T-helper 1 cell treated with Interleukin-12 subunit alpha and Interleukin-12 subunit beta and Interleukin-4 antibody, amounts not matched to agents 30 μg/mL and 1 μg/mL, for 36 hours (primary cell): ENCODE results near the gene B3GALT4.

ENCODE experiments used
- H3K27ac Mint-ChIP-seq: one replicate; pipeline ENCODE4 v1.8.0; 2021; ENCODE audit warnings: mild to moderate bottlenecking, mixed read lengths
- H3K27me3 Mint-ChIP-seq: one replicate; pipeline ENCODE4 v1.8.0; 2021; ENCODE audit warnings: low read depth, mixed read lengths
- H3K36me3 Mint-ChIP-seq: one replicate; pipeline ENCODE4 v1.8.0; 2021; ENCODE audit warnings: low read depth, mixed read lengths
- H3K4me1 Mint-ChIP-seq: one replicate; pipeline ENCODE4 v1.8.0; 2021; ENCODE audit warnings: low read depth, mixed read lengths
- H3K4me3 Mint-ChIP-seq: one replicate; pipeline ENCODE4 v1.8.0; 2021; ENCODE audit warnings: mild to moderate bottlenecking, moderate library complexity, mixed read lengths
- H3K9me3 Mint-ChIP-seq: one replicate; pipeline ENCODE4 v1.8.0; 2021; ENCODE audit warnings: mixed read lengths

B3GALT4 gene

DNA sequence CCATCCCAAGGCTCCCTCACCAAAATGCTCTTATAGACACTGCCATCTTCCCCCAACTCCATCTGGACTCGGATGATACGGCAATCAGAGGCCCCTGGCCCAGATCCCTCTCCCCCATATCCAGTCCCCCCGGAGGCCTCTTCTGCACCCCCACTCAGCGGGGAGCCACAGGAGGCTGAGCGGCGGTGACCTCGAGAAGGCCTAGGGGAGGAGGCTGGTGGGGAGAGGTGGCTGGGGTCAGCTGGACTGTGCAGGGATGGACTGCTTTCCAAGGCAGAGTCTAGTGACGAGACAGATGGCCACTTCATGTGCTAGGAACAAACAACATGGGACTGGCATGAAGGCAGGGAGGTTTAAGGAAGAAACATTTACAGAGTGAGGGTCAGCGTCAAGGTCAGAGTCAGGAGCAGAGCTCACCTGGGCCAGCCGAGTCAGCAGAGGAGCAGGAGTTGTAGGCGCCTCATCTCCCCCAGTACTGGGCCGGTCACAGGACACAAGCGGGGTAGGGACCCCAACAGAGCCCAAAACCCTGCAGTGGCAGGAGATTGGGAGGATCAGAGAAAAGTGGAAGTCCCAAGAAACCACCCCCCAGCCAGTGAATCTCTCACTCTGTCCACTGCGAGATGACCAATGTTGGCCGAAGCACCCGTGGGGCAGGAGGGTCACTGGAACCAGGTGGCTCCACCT lies 16.2 kb downstream of the B3GALT4 start:
- Mint-ChIP-seq H3K27me3 (no peaks in the 10 kb centered on the region), H3K9me3 (no peaks in the 10 kb centered on the region), H3K4me1 (peaks cover 32% of the 10 kb centered on the region), H3K36me3 (peaks cover 30% of the 10 kb centered on the region), H3K4me3 (no peak overlapping the region), H3K27ac (no peak overlapping the region)

DNA sequence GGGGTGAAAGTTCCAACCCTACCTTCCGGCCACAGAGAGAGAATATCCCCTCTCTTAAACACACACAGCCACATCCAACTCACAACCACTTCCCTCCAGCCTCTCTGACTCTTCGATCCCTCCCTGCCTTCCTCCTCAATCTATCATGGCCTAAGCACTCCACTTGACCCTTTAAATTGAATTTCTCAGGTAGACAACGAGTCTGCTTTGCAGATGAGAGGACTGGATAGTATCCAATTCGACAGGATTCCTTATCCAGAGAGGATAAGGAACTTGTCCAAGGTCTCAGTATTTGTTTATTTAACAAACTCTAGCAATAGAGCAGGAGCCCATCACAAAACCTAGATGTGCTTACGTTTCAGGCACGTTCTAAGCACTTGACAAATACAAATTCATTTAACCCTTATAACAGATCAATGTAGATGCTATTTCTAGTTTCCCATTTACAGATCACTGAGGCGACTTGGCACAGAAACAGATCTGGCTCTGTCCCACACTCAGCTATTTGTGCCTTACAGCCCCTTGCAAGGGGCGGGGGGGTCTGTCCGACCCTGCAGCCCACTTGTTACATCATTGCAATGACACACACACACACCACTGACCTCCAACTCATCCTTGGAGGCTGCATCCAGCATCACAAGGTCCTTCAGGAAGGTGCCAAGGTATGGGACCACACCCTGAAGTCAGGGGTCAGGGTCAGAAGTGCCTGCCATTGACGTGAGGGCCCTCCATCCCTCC lies 17.3 kb downstream of the B3GALT4 start:
- Mint-ChIP-seq H3K4me3 (no peak overlapping the region), H3K27me3 (no peaks in the 10 kb centered on the region), H3K9me3 (no peaks in the 10 kb centered on the region), H3K27ac (peak overlapping the region; percentile 44), H3K36me3 (peaks cover 29% of the 10 kb centered on the region), H3K4me1 (peaks cover 27% of the 10 kb centered on the region)

DNA sequence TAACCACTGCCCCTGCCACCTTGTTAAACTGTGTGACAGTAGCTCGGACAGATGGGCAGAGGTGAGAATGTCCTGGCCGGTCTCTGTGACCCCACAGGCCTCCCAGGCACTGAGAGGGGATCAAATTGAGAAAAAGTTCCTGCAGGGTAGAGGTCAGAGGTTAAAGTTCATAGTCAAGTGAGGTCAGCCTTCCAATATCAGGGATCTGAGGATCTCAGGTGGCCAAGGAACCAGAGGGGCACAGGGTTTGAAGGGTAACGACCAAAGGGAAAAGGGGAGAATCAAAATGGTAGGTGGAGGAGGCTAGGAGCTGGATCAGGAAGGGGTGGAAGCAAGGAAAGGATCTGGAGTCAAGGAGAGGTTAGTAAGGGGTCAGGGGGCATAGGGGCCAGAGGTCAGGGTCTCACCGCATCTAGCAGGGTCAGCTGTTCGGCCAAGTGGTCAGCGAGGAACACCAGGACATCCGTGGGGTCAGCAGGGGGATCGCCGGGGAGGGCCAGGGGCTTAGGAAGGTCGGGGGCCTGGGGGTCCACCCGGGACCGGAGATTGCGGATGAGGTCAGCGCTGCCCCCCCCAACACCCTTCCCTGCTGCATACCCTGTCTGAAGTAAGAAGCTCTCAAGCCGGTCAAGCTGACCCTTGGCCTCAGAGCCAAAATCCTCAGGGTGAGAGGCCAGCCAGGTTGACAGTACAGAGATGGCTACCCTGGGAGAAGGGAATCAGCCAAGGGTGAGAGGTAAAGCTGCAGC lies 18.9 kb downstream of the B3GALT4 start:
- Mint-ChIP-seq H3K27me3 (no peaks in the 10 kb centered on the region), H3K27ac (peak overlapping the region; percentile 49), H3K4me3 (peak overlapping the region; percentile 64), H3K9me3 (no peaks in the 10 kb centered on the region), H3K36me3 (peaks cover 37% of the 10 kb centered on the region), H3K4me1 (peaks cover 26% of the 10 kb centered on the region)

DNA sequence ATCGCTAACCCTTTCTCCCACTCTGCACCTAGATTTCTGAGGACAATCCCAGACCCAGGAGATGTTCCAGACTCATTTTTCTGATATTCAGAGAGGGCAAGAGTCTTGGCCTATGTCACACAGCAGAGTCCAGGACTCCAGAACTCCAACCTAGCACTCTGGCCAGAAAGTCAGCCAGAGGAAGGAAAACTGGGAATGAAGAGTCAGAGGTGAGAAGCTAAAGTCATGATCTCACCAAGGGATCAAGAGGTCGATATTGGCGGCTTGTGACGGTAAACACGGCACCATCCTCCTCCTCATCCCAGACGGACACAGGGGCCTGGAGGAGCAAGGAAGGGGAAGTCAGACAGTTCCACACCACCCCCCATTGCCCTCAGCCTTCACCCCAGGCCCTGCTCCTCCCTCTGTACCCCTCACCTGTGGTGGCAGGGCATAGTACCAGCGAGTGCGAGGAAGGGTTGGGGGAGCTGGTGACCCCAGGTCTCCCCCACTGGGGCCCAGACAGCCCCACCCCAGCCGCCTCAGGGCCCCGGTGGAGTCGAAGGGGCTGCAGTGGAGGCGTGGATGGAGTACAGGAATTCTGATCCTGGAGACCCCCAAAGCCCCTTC lies 20.0 kb downstream of the B3GALT4 start:
- Mint-ChIP-seq H3K27ac (peak overlapping the region; percentile 55), H3K4me1 (peaks cover 28% of the 10 kb centered on the region), H3K9me3 (no peaks in the 10 kb centered on the region), H3K27me3 (no peaks in the 10 kb centered on the region), H3K4me3 (peak overlapping the region; percentile 65), H3K36me3 (peaks cover 37% of the 10 kb centered on the region)

DNA sequence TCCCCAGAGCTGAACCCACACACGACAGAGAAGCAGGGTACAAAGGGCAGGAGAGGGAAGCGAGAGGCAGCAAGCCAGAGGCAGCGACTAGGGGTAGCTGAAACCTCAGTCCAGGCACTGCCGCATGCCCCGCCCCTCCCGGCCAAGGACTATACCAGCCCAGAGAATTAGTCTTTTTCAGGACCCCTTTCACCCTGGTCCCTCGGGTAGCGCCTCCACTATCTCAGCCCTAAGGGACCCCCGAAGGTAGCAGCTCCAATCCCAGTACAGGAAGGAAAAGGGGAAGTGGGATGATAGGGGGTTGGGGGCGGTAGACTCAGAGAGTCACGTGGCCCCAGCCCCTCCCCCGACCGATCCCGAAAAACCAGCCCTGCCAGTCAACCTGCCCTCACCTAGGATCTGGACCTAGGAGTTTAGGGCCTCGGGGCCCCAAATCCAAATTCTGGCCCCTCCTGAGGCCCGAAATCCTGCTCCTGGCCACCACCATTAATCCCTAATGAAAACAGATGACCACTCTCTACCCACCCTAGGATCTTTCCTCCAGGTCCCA lies 20.6 kb downstream of the B3GALT4 start:
- Mint-ChIP-seq H3K9me3 (no peaks in the 10 kb centered on the region), H3K27me3 (no peaks in the 10 kb centered on the region), H3K36me3 (peaks cover 39% of the 10 kb centered on the region), H3K4me3 (peak overlapping the region; percentile 51), H3K4me1 (peaks cover 28% of the 10 kb centered on the region), H3K27ac (peak overlapping the region; percentile 49)

DNA sequence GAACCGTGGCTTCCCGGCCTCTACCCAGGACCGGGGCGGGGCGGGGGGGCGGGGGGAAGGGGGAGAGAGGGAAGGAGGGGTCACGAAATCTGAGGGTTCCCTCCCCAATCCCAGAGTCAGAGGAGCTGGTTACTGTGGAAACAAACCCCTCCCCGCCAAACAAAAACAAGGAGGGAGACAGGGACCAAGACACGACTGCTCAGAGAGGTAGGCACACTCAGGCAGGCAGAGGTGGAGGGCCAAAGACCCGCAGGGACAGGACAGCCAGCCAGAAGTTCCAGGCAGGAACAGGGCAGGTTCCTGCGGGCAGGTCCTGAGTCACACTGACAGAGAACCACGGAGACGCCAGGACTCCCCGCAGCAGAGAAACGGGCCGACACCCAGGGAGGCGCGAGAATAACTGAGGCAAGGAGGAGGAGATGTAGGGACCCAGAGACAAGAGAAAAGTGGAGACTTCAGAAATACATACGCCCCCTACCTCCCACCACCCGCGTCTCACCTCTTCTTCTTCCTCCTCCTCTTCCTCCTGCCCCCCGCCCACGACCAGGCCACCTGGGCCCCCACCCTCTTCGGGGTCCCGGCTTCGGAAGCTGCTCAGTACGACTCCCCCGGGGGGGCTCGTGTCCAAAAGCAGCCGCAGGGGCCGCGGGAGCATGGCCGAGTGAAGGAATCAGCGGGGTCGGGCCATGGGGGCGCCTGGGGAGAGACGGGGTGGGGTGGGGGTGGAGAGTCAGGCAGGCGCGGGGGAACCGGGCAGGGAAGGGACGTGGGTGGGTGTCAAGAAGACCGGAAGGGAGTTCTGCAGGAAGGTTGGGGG lies 21.2 kb downstream of the B3GALT4 start:
- Mint-ChIP-seq H3K4me1 (peaks cover 28% of the 10 kb centered on the region), H3K4me3 (peak overlapping the region; percentile 95), H3K27me3 (no peaks in the 10 kb centered on the region), H3K36me3 (peaks cover 37% of the 10 kb centered on the region), H3K9me3 (no peaks in the 10 kb centered on the region), H3K27ac (peak overlapping the region; percentile 98)

DNA sequence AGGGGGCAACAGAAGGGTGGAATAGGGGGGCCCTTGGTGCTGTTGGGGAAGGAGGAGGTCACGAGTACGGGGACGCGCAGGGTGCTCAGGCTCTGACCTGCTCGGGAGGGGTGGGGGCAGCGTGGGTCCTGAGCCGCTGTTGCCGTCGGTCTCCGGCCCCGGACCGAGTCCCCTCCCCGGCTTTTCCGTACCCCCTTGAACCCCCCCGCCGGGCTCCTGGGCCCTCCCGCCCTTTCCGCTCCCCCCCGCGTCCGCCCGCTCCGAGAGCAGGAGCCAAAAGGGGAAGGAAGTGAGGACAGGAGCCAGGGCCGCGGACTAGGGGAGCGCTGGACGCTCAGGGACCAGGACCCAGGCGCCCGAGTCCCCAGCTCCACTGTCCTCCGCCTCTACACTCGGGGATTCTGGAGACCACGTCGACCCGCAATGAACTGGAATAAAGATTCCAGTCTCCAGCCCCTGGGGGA lies 21.9 kb downstream of the B3GALT4 start, which contains the start of gene RGL2:
RGL2 (minus strand) TSS at position 170 of the 464 bp plus-strand sequence. CDS start 332 bp downstream, outside the sequence.
- peak within 1 kb of the TSS; percentile 98 for H3K27ac Mint-ChIP-seq
- peak within 1 kb of the TSS; percentile 95 for H3K4me3 Mint-ChIP-seq
- no peaks in the 10 kb centered on the region for H3K9me3 Mint-ChIP-seq
- H3K4me1 Mint-ChIP-seq, result peaks cover 31% of the 10 kb centered on the region
- no peaks in the 10 kb centered on the region for H3K27me3 Mint-ChIP-seq
- H3K36me3 Mint-ChIP-seq, result peaks cover 42% of the 10 kb centered on the region

DNA sequence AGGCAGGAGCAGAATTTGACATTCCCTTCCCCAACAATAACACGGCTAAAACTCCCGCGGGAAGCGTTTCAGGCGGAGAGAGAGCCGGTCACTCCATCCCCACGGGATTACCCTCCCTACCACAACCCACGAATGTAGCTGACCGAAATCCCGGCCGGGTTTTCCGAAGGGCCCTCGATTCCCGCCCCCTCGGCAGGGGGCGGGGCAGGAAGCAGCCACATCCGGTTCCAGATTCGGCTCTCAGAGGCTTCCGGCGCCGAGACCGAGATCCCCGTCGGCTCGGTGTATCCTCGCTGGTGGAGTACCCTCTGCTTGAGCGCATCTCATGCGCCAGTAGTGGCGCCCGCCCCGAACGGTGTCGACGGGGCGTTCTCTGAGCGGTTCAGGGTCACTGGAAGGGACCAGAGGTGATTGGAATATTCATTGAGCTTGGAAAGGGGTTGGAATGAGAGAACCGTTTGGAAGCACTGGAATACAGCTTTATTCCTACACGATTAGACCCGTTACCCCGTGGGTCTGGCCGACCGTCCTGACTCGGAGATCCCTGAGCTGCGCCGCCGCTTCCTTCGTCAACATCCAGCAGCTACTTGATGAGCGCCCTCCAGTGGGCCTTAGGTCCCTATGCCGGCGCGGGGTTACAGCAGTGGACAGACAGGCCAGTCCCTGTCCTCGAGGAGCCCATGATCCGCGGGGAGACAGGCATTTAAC lies 22.5 kb downstream of the B3GALT4 start:
- Mint-ChIP-seq H3K27me3 (no peaks in the 10 kb centered on the region), H3K9me3 (no peaks in the 10 kb centered on the region), H3K4me3 (peak overlapping the region; percentile 95), H3K4me1 (peaks cover 33% of the 10 kb centered on the region), H3K36me3 (peaks cover 40% of the 10 kb centered on the region), H3K27ac (peak overlapping the region; percentile 98)

DNA sequence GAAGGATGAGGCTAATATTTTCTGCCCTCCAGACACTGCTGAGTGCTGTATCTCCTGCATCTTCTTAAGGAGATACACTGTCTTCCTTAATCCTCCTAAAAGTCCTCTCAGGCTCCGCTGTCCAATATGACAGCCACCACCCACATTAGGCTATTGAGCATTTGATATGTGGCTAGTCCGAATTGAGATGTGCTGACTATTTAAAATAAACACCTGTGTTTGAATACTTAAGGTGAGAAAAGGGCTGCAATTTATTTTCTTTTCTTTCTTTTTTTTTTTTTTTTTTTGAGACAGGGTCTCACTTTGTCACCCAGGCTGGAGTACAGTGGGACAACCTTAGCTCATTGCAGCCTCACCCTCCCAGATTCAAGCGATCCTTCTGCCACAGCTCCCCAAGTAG lies 25.0 kb downstream of the B3GALT4 start:
- no peak overlapping the region for H3K27ac Mint-ChIP-seq
- H3K4me1 Mint-ChIP-seq, result peaks cover 42% of the 10 kb centered on the region
- H3K9me3 Mint-ChIP-seq, result no peaks in the 10 kb centered on the region
- H3K4me3 Mint-ChIP-seq, result no peak overlapping the region
- H3K36me3 Mint-ChIP-seq, result peaks cover 49% of the 10 kb centered on the region
- no peaks in the 10 kb centered on the region for H3K27me3 Mint-ChIP-seq

DNA sequence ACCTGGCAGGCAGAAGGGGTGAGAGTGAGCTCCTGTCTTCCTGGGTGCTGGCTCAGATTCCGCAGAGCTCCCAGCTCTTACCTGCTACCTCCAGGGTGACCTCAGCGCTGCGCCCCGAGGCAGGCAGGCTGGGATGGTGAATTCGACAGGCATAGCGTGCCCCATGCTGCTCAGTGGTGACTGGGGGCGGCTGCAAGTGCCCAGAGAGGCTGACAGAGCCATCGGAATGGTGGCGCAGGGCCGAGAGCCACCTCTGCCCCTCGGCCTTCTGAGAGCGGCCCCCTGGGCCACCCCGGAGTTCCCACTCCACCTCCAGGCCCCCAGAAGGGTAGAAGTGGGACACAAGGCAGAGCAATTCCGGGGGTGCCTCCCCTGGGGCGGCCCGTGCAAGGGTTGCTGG lies 27.3 kb downstream of the B3GALT4 start:
- Mint-ChIP-seq H3K4me1 (peaks cover 39% of the 10 kb centered on the region), H3K4me3 (no peak overlapping the region), H3K9me3 (no peaks in the 10 kb centered on the region), H3K36me3 (peaks cover 54% of the 10 kb centered on the region), H3K27ac (no peak overlapping the region), H3K27me3 (no peaks in the 10 kb centered on the region)

DNA sequence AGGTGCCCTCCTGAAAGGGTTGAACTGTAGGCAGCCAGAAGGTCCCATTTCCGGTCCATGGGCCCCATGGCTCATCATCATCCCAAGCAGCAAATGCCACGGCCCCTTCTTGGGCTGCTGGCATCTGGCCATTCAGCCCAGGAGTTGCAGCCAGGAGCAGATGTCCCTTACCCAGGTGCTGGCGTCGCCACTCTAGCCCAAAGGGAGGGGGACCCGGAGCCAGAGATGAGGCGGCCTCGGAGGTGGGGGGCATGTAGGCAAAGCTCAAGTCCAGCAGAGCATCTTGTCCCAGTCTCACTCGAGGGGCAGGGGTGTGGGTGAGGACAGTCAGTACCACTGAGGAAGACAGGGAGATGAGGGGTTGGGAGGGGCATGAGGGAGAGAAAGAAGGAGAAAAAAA lies 28.1 kb downstream of the B3GALT4 start:
- Mint-ChIP-seq H3K9me3 (no peaks in the 10 kb centered on the region), H3K27me3 (no peaks in the 10 kb centered on the region), H3K4me3 (no peak overlapping the region), H3K27ac (no peak overlapping the region), H3K36me3 (peaks cover 47% of the 10 kb centered on the region), H3K4me1 (peaks cover 31% of the 10 kb centered on the region)

DNA sequence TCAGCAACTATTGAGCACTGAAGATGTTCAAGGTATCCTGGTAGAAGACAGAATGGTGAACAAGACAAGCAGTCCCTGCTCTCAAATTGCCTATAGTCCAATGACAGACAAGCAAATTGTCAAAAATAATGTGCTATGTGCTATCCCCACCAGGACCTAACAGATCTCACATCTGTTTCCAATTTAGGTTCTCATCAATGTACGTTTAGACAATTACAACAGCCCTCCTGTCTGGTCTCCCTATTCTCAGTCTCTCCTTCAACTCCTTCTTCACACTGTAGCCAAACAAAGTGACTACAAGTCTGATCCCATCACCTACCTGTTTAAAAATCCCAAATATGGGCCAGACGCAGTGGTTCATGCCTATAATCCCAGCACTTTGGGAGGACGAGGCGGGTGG lies 29.4 kb downstream of the B3GALT4 start:
- Mint-ChIP-seq H3K4me3 (no peak overlapping the region), H3K27me3 (no peaks in the 10 kb centered on the region), H3K27ac (peak overlapping the region; percentile 42), H3K4me1 (peaks cover 29% of the 10 kb centered on the region), H3K9me3 (no peaks in the 10 kb centered on the region), H3K36me3 (peaks cover 42% of the 10 kb centered on the region)
